Measurements from ENCODE around the gene SLAMF7. TPM values are rescaled to one million over a fixed set of nuclear protein-coding genes. Genes with fewer than 3 reads are reported as not detected.

The SLAMF7 gene
- total and polyA plus RNA-seq, 2 of the 8 experiments (the other 6 are each of a cell fraction or from before 2014, with no cell fraction given): not detected

DNA sequence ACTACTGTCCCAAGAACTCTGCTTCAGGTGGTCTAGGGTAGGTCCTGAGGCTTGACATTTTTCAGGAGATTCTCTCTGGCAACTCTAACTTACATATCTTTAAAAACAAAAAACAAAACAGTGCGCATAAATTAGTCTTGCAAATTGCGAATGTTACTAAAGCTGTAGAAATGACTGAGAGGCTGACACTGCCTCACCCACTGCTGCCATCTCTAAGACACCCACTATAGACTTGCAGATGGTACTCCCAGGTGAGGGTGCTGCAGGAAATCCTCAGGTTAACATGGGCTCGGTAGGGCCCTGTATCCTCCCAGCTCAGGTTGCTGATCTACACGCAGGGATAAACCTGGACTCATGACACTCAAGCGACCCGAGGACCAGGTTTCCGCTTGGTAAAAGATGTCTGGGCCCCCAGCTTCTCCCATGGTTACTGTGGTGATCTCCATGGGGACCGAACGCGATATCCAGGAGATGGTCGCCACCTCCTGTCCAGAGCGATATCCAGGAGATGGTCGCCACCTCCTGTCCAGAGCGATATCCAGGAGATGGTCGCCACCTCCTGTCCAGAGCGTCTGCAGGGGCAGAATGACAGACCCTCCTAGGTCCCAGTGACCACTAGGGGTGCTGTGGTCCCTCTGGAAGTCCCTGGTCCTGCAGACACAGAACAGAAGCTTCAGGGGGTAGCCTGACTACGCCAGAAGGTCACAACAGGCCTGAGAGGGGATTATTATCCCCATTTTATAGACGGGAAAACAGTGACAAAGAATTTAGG, 40.8 kb downstream of the SLAMF7 start:
- no peak overlapping the region for H4K5ac ChIP-seq (ENCODE audit: insufficient read length, low read depth, low read length)
- FAIRE-seq (no peak), DNase-seq (ENCODE audit: low read depth in 1 of 2, low spot score in 2 of 2) (peak; percentile 33 to 85)
- H3K4me1 ChIP-seq (replicated peaks in 1 of 4; ENCODE audit: control insufficient read depth in 3 of 4, insufficient read depth in 4 of 4, low read length in 3 of 4): no peaks in the 10 kb centered on the region
- no peak overlapping the region for H3K4ac ChIP-seq (replicated peaks; ENCODE audit: insufficient read length, low read depth, low read length)
- no peaks in the 10 kb centered on the region for H3K79me1 ChIP-seq (ENCODE audit: low read depth, low read length)
- no peak overlapping the region for H2BK15ac ChIP-seq (ENCODE audit: low read length)
- no peak overlapping the region for H3K4me3 ChIP-seq (ENCODE audit: extremely low read depth in 1 of 4, insufficient read depth in 2 of 4, low read depth in 3 of 4, low read length in 4 of 4)
- no peak overlapping the region for H2AK5ac ChIP-seq (ENCODE audit: low read depth, low read length)
- no peak overlapping the region for H4K91ac ChIP-seq (replicated peaks; ENCODE audit: insufficient read length, low read length)
- no peaks in the 10 kb centered on the region for H3K36me3 ChIP-seq (ENCODE audit: control insufficient read depth in 2 of 4, insufficient read depth in 4 of 4, low read length in 3 of 4)
- H4K8ac ChIP-seq (ENCODE audit: extremely low read depth, insufficient read depth, low read length): no peak overlapping the region
- H2BK120ac ChIP-seq (replicated peaks; ENCODE audit: low read depth, low read length): no peak overlapping the region
- no peak overlapping the region for H2BK5ac ChIP-seq (ENCODE audit: low read depth, low read length)
- ChIA-PET POLR2A (ENCODE audit: partially characterized antibody) (interaction anchor here (0.8 kb wide), 1 partner anchor 13 kb away, joined by 3 read pairs; no protein-coding TSS in a partner anchor), CTCF (ENCODE audit: partially characterized antibody) (interaction anchor here (0.7 to 8.2 kb wide), 40 partner anchors 10 to 317 kb away, joined by 3 to 141 read pairs (median 6); partner anchors contain the start of genes ITLN2 and LY9)
- no peak overlapping the region for H3K4me2 ChIP-seq (ENCODE audit: insufficient read depth in 1 of 2, low read depth in 2 of 2, low read length in 2 of 2)
- 91% methylated on average over 12 of the region's 18 CpGs; no CpG with 5 or more reads in 1 of the 2 experiments for WGBS, 2 experiments (ENCODE audit: extremely low coverage in 1 of 2, insufficient coverage in 1 of 2, insufficient read length in 1 of 2, insufficient replicate concordance in 2 of 2, low coverage in 1 of 2, low lambda C conversion rate in 2 of 2, missing lambda C conversion rate in 1 of 2)
- no peaks in the 10 kb centered on the region for H4K20me1 ChIP-seq (replicated peaks in 1 of 2; ENCODE audit: control insufficient read depth in 1 of 2, insufficient read depth in 2 of 2, low read length in 2 of 2)
- no peak overlapping the region for H3K56ac ChIP-seq (replicated peaks; ENCODE audit: insufficient read length, low read depth, low read length)
- H3K18ac ChIP-seq (ENCODE audit: extremely low read depth, low read length): no peak overlapping the region
- no peak overlapping the region for H3K14ac ChIP-seq (ENCODE audit: insufficient read length)
- H3K27ac ChIP-seq (ENCODE audit: low read depth, low read length): no peak overlapping the region
- no peak overlapping the region for H3K23ac ChIP-seq (ENCODE audit: insufficient read length)
- H2BK20ac ChIP-seq (ENCODE audit: low read length): no peak overlapping the region
- no peaks in the 10 kb centered on the region for H3K79me2 ChIP-seq (ENCODE audit: control insufficient read depth in 1 of 2, insufficient read depth in 2 of 2, low read length in 2 of 2)
- no peak overlapping the region for H2BK12ac ChIP-seq (ENCODE audit: low read depth, low read length)
- H3K9me3 ChIP-seq (ENCODE audit: insufficient read depth in 2 of 2, low read depth in 1 of 2, low read length in 1 of 2): peaks cover 3% of the 10 kb centered on the region in 2 experiments; a peak in 3 of 4 replicates
- no peak overlapping the region for H2AFZ ChIP-seq (ENCODE audit: low read length)
- no peak overlapping the region for H3K9ac ChIP-seq (replicated peaks in 1 of 4; ENCODE audit: extremely low read depth in 1 of 4, low read depth in 3 of 4, low read length in 3 of 4)
- no peaks in the 10 kb centered on the region for H3K23me2 ChIP-seq (ENCODE audit: low read depth, low read length)
- H3K27me3 ChIP-seq (replicated peaks in 1 of 4; ENCODE audit: control insufficient read depth in 3 of 4, extremely low read depth in 1 of 4, insufficient read depth in 3 of 4, low read length in 3 of 4): no peaks in the 10 kb centered on the region
- TF ChIP-seq PHF8 (conservative IDR thresholded peaks at IDR 0.05; ENCODE audit: low read depth, low read length) (no peak), MAFK (IDR thresholded peaks at IDR 0.05; ENCODE audit: low read depth, low read length) (no peak), ASH2L (IDR thresholded peaks at IDR 0.05; ENCODE audit: low read length) (no peak), SIN3A (conservative IDR thresholded peaks at IDR 0.05 in 1 of 2, IDR thresholded peaks at IDR 0.05 in 1 of 2; ENCODE audit: low read depth in 1 of 2, low read length in 2 of 2) (no peak), RNF2 (IDR thresholded peaks at IDR 0.05; ENCODE audit: borderline replicate concordance, low read depth, low read length, missing control alignments, poor library complexity, severe bottlenecking) (no peak), JUN (IDR thresholded peaks at IDR 0.05; ENCODE audit: low read depth, low read length) (no peak), KDM5A (IDR thresholded peaks at IDR 0.05; ENCODE audit: low read length) (no peak), NRF1 (IDR thresholded peaks at IDR 0.05; ENCODE audit: low read depth, low read length) (no peak), SP1 (IDR thresholded peaks at IDR 0.05; ENCODE audit: low read depth, low read length) (no peak), CEBPB (IDR thresholded peaks at IDR 0.05; ENCODE audit: low read depth, low read length) (no peak)
- TF ChIP-seq, protein P1, sequence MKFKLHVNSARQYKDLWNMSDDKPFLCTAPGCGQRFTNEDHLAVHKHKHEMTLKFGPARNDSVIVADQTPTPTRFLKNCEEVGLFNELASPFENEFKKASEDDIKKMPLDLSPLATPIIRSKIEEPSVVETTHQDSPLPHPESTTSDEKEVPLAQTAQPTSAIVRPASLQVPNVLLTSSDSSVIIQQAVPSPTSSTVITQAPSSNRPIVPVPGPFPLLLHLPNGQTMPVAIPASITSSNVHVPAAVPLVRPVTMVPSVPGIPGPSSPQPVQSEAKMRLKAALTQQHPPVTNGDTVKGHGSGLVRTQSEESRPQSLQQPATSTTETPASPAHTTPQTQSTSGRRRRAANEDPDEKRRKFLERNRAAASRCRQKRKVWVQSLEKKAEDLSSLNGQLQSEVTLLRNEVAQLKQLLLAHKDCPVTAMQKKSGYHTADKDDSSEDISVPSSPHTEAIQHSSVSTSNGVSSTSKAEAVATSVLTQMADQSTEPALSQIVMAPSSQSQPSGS (IDR thresholded peaks at IDR 0.05; ENCODE audit: low read length): no peak

Measured in H1 (cell line).